Astrocyte (in vitro differentiated cells and primary cell): ENCODE results near the gene LAIR2.

Experiments used
- CTCF ChIP-seq: IDR thresholded peaks from 2 replicates; pipeline ENCODE4 v1.5.1; 2011; ENCODE audit warnings: low read depth, mild to moderate bottlenecking, inconsistent platforms, low read length, moderate library complexity; ENCODE audit not compliant: insufficient read depth
- EZH2 ChIP-seq: IDR thresholded peaks from 2 replicates; pipeline ENCODE4 v1.6.1; 2012; ENCODE audit warnings: mild to moderate bottlenecking, low read length, inconsistent platforms; ENCODE audit not compliant: insufficient read depth

GRCh38 chr19:54548806-54549205 is 46.2 kb downstream of the LAIR2 start:
- TF ChIP-seq CTCF (no peak), EZH2 (no peak)
